ENCODE data around the gene SRXN1.

DNA sequence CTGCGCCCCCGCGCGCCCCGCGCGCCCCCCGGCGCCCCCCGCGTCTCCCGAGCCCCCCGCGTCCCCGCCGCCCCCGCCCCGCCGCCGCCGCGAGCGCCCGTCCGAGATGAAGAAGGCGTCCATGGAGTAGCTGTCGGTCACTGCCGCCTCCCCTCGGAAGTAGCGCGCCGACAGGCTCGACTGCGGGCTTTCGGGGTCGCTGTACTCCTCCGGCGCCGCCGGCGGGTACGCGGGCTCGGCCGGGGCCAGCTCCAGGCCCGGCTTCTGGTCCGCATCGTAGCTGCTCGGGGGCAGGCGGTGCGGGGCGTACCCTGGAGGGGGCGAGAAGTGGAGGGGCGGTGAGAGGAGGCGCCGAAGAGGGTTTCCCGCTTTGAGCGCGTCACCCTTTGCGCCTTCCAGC lies 11.2 kb upstream of the SRXN1 start:
- no peak for TF ChIP-seq EZH2 (IDR thresholded peaks at IDR 0.05; ENCODE audit: borderline replicate concordance, low read length)
- TF ChIP-seq, protein P1, sequence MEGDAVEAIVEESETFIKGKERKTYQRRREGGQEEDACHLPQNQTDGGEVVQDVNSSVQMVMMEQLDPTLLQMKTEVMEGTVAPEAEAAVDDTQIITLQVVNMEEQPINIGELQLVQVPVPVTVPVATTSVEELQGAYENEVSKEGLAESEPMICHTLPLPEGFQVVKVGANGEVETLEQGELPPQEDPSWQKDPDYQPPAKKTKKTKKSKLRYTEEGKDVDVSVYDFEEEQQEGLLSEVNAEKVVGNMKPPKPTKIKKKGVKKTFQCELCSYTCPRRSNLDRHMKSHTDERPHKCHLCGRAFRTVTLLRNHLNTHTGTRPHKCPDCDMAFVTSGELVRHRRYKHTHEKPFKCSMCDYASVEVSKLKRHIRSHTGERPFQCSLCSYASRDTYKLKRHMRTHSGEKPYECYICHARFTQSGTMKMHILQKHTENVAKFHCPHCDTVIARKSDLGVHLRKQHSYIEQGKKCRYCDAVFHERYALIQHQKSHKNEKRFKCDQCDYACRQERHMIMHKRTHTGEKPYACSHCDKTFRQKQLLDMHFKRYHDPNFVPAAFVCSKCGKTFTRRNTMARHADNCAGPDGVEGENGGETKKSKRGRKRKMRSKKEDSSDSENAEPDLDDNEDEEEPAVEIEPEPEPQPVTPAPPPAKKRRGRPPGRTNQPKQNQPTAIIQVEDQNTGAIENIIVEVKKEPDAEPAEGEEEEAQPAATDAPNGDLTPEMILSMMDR (IDR thresholded peaks at IDR 0.05; ENCODE audit: low read length), result no peak

Data from OCI-LY1 (cell line).